GM18870 (cell line): Measurements from ENCODE around the gene GPR183.

ENCODE experiments used
- ATAC-seq: cut with Tn5 transposase; IDR thresholded peaks from one replicate; pipeline ENCODE4 v1.9.1; 2021; ENCODE audit warnings: moderate library complexity; ENCODE audit not compliant: unreplicated experiment

Gene GPR183

DNA sequence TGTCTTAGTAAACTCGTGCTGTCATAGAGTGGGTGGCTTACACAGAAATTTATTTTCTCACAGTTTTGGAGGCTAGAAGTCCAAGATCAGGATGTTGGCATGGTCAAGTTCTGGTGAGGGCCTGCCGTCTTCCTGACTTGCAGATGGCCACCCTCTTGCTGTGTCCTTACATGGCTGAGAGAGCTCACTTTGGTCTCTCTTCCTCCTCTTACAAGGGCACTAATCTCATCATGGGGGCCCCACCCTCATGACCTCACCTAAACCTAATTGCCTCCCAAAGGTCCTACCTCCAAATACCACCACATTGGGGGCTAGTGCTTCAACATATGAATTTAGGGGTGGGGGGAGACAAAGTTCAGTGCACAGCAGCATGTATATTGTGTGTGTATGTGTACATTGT is 34.7 kb downstream of the GPR183 start:
- no peak for ATAC-seq

DNA sequence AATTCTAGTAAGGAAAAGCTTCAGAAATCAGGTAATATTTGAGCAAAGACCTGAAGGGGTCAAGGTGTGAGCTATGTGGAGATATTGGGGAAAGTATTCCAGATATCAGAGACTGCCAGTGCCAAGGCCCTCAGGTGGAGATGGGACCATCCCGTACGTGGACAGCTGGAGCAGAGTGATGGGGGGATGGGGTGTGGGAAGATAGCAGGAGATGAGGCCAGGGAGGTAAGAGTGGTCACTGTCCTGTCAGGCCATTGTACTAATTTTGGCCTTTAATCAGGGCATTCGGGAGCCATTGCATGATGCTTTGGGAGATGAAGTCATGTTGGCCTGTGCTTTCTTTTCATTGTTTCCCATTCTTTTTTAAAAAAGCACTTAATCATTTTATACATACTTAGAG is 36.0 kb downstream of the GPR183 start:
- no peak for ATAC-seq

DNA sequence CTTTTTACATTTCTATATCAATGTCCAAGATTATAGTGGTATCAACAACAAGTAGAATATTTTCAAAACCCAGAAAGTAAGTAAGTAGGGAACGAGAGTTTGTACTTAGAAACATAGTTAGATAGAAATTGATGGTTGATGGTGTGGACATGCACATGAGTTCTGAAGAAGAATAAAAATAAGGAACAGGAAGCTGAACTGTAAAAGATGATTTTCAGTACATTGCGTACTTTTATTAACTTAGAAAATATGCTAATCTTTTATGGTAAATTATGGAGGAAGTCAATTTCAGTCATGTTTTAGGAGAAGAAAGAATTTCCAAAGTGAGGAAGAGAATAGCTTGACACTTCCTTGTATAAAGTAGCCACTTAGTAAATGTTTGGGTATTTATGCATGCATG is 36.7 kb downstream of the GPR183 start:
- ATAC-seq = no peak

DNA sequence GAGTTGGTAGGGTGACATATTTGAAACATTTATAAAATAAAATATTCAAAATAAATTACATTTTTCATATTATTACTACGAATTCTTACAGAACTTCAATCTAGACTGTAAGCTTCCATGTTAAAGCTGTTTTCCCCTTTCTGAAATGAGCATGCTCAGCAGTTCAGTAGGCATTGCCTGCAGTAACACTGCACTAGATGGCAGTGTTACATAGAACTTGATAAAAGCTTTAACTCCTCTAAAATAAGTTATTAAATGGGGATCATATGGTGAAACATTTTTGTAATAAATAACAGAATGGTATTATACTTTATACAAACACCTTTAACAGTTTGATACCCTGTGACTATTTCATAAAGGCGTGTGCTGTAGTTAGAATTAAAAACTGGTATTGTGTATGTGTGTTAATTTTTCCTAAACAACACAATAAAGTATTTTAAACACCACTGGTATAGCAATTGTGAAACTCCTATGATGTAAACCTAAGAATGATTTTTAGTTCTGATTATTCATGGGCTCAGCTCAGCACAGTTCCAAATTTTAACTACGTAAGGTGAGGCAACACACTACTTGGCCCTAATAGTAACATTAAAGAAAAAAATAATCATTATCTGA is 37.5 kb downstream of the GPR183 start:
- peak; percentile 72 for ATAC-seq

DNA sequence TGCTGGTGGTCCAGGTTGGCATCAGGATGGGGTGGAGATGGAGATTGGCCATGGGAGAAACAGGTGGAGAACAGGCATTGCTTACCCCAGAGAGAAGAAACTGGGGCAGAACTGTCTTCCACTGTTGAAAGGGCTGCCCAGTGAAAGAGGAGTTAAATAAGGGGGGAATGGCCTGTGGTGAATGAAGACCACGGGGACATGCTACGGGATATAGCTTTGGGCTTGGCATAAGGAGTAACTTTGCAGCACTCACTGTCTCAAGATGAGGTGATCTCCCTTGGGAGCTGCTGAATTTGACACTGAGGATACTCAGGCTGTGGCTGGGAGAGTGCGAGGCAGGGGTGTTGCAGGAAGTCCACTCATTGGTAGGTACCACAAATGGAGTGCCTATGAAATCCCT is 38.4 kb downstream of the GPR183 start:
- ATAC-seq = no peak

DNA sequence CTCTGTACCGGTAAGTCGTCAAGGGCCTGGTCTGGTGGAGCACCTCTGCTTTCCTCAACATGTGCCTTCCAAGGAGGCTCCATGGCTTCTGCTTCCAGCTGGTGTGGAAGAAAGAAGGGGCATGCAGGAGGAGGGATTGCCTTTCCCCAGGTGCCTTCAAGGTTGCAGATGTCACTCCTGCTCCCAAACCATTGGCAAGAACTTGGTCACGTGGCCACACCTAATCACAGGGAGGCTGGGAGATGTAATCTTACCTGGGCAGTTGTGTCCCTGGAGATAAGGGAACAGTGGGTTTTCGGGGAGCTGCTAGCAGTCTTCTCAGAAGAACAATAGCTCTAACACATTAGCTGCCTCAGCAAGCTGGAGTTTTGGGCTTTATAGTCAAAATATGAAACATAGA is 39.3 kb downstream of the GPR183 start:
- ATAC-seq = no peak

DNA sequence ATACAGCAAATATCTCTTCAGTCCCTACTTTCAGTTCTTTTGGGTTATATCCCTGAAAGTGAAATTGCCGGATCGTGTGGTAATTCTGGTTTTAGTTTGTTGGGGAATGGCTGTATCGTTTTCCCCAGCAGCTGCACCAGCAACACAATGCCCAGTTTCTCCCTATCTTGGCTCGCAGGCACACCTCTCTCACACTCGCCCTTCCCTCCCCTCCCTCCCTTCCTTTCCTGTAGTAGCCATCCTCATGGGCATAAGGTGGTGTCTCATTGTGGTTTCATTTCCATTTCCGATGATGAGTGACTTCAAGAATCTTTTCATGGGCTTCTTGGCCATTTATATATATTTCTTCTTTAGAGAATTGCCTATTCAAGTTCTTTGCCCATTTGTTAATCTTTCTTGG is 40.4 kb downstream of the GPR183 start:
- no peak for ATAC-seq

DNA sequence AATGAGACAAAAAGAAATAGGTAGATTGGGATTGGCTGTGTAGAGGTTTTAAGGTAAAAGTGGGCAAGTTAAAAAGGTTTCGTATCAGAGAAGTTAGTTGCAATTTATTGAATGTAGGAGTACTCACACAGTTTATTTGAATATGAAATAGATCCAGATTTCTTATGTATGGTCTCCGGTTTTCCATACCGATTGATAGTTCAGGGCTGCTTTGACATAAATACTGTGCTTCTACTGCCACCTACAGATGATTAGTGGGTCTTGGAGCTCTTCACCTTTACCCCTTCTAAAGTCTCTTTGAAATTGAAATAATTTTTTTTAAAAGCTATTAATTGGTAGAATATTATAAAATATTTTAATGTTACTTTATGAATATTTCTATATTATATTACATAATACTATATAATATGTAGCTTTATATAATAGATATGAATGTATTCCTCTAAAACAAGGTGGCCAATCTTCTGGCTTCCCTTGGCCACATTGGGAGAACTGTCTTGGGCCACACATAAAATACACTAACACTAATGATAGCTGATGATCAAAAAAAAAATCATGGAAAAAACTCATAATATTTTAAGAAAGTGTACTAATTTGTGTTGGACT is 41.3 kb downstream of the GPR183 start:
- ATAC-seq = no peak

DNA sequence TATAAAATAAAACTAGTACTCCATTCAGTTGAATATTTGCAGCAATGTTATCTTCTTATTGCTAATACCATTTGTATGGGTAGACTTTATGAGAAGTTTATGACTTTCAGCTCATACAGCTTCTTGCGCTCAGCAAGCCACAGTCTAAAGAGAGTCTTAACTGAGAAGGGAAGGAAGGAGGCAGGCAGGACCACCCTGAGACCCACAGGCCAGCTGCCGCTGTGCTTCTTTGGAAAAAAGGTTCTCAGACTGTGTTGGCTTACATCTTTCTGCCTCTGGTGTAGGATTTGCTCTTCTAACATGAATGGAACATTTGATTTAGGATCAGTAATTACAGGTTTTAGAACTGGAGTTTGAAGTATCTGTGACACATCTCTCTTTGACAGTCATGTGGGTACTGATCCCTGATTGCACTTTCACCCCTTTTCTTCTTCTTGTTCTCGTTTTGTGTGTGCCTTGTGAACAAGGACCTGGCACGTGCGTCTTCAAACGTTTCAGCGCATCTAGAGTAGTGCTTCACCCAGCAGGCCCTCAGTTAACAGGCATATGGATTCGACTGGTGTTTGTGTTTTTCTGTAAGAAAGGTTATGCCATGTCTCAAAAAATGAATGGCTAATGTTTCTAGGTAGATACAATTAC is 41.9 kb downstream of the GPR183 start:
- ATAC-seq = no peak

DNA sequence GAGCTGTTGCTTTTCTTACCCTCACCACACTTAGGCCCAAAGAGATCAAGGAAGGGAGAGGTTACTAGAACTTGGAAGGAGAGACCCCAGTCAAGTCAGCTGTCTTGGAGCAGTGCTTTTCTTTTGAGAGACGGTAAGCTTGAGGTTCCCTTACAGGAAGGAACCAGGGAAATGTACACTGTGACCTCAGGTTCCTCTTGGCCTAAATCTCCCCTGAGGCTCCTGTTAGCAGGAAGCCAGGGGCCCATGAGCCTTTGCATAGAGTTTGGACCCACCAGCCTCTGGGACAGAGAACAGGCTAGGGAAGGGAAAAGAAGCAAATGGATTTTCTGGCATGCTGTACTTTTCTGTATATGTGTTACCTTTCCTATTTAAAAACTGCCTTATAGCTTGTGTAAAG is 43.1 kb downstream of the GPR183 start:
- no peak for ATAC-seq

DNA sequence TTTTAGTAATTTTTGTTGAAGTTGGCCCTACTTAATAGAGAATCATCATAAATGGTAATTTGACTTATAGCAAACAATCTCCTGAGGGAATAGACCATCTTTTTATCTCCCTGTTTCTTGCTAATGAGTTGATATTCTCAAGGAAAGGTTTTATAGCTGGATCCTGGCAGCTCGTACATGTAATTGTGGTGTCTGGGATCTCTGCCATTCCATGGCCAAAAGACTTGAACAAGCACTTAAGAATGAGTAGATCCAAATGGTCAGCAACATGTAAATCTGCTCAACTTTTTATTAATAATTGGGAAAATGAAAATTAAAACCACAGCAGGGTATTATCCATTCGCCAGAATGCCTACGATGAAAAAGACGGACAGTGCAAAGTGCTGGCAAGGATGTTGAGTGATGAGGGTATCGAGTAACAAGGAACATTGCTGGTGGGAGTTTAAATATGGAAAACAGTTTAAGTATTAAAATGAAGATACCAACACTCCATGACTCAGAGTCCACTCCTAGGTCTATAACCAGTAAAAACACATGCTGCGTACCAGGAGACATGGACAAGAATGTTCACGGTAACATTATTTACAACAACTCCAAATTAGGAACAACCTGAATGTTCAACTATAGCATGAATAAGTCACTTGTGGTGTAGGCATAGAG is 43.9 kb downstream of the GPR183 start:
- ATAC-seq = no peak

DNA sequence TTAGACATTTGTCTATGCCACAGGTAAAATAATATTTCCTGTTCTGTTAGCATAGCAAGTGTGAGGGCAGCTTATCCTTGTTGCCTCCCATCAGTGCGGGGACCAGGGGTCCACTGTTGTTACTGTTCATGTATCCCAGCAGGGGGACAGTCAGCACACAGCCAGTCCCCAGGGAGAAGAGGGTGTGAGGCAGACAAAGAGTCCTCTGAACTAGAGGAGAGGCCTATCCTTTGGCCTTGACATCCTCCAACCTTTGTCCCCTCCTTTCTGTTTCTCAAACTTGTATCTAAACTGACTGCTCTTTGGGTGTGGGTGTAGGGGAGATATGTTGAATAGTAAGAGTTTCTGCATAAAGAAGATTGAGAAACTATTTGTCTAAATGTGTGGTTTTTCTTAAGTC is 46.1 kb downstream of the GPR183 start:
- no peak for ATAC-seq

DNA sequence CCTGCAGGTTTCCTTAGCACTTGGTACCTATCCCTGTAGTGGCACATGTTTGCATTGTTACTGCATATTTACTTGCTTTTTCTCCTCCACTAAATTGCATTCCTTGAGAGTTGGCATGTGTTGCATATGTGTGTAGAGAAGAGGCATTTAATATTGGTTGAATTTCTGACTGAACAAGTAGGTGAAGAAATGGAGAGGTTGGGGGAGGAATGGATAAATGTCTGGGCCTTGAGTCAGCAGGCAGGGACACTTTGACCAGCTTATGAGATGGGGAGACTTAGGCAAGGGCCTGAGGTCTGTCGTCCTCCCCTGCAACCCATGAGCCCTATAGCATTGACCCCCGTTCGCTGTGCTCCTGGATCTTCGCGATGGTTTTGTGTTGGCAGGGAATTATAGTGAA is 47.0 kb downstream of the GPR183 start:
- no peak for ATAC-seq

DNA sequence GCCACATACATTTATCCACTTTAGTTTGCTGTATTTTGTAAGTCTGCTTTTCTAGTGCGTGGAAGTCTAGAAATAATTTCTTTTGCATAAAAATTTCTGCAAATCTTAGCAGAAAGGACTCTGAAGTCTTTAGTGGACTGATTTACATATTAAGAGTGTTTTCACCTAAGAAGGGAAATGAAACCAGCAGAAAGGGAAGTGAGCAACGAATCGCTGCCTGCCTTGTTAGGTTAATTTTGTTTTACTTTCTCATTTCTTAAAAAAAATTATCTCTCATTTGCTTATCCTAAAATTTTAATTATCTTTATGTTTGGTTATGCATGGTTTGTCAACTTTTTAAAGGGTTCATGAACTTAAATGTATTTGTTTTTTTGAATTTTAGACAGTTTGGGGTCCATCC is 48.3 kb downstream of the GPR183 start:
- ATAC-seq = peak; percentile 51

DNA sequence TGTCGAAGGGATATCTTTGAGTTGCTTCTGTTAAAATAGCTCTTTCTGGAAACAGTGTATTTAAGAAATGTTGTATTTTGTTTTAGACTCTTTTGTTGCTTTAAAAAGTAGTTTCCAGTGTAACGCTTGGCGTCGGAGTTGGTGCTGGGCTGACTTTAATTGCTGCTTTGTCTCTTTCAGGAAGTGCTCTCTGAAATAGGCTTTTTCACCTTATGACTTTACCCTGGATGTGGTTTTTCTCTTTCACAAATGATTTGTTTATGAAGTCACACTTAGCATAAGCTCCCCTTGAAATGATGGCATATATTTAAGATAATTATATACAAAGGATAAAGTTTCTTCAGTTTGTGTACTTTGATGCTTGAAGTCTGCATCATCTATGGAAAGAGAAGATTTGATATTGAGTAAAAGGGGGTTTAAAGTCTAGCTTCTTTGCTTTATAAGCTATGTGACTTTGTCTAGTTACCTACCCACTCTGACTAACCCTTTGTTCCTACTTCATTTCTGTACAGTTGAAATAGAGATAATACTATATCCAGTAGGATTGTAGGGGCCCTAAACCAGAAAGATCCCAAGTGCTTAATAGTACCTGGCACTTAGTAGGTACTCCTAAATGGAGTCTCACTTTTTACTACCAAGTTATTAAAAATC is 48.9 kb downstream of the GPR183 start, which contains the start of gene GPR18:
TSS of gene GPR18 (minus strand) at position 170 of the 651 bp plus-strand sequence. CDS start 2,507 bp downstream, outside the sequence.
- ATAC-seq = peak; percentile 93

DNA sequence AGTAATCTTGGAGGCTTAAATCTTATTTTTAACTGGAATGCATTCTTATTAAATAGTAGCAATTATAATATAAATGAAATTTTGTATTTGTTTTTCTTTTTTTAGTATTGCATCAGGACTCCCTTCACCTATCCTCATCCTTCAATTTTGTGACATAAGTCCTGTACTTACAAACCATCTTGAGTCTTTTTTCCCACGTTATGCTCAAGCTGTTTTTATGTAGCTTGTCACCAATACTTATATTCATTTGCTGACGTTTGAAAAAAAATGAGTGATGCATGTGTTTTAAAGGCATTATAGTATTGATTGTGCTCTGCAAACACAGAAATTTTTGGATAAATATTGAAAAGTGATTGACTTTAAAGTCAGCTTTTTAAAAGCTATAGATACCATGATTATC is 49.9 kb downstream of the GPR183 start:
- ATAC-seq = no peak

DNA sequence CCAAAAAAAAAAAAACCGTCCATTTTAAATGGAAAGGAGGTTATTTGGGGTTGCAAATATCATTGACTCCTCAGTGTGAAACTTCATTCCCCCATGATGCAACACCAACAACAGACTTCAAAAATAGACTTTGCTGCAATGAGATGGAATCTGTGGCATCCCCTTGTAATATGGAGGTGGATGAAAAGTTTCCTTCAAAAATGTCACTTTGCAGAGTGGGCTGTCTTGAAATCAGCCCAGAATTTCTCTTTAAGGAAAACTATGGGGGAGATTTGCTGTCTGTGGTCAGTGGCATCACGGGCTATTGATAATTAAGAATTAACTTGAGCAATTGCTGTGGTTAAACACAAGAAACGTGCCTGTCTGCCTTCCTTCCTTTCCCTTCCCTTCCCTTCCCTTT is 50.5 kb downstream of the GPR183 start:
- ATAC-seq = no peak

DNA sequence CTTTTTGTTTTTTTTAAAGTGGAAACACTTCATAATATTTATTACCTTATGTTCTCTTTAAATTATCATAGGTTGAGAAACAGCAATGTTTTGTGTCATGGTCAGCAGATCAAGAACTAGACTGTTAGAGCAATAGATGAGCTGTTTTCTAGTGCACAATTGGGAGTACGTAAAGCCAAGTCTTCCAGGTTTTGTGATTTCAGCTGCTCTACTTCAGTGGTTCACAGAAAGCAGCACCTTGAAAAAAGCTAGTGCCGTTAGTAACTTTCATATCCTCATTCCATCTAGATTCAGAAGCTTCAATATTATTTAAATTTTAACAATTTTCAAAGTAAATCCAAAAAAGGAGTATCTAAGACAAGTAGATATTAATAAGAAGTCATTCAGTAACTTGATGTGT is 50.9 kb downstream of the GPR183 start:
- no peak for ATAC-seq

DNA sequence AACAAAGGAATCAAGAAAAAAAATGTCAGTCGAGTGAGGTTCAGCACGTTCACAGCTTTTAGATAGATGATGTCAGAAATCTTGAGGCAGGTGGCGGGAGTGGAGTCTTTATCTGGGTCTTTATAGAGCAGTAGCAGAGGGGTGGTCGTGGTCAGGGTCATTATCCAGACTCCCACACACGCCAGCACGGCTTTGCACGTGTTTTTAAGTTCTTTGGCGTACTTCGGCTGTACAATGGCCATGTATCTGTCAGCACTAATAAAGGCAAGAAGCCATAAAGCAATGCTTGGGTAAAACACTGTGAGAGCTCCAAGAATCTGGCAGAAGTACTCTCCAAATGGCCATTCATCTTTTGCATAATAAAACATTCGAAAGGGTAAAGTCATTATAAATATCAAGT is 51.9 kb downstream of the GPR183 start:
- ATAC-seq = no peak

DNA sequence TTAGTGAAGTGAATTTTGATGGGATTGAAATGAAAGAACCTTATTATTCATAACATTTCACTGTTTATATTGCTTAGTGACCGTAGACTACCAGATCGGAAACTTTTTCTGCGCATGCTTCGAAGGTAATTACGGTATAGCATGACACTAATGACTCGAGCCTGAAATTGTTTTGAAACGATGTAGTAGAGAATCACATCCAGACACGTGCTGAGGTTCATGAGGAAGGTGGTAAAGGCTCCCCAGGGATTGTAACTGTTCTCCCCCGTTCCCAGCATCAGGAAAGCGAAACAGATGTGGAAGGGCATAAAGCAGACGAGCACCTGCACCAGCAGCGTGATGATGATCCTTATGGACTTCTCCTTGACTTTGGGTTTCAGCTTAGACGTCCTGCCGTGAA is 52.4 kb downstream of the GPR183 start:
- no peak for ATAC-seq

DNA sequence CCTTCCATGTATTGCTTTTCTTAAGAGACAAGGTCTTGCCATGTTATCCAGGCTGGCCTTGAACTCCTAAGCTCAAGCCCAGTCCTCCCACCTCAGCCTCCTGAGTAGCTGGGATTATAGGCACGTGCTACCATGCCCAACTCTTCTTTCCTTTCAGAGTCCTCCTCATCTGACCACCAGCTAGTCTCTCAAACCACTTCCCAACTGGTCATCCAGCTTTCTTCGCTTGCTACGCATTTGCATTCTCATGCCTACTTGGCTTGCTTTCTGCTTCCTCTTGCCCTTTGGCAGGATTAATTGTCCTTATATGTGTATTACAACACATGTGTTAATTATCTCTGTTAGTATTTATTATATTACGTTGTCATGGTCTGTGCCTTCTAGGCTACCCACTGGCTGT is 55.3 kb downstream of the GPR183 start:
- ATAC-seq = no peak
